ENCODE results near the gene WDR5. TPM values are rescaled to one million over a fixed set of nuclear protein-coding genes. Genes with fewer than 3 reads are reported as not detected.

WDR5 gene
- total and polyA plus RNA-seq, 10 of the 15 experiments (the other 5 are each of a cell fraction or from before 2014, with no cell fraction given) = 1.4 to 43.7 (median 33.2) TPM

GRCh38 chr9:134198791-134199190 lies 62.9 kb downstream of the WDR5 start:
- no peaks in the 10 kb centered on the region for H3K9me3 ChIP-seq (replicated peaks; ENCODE audit: control insufficient read depth, insufficient read depth, low read length)
- no peaks in the 10 kb centered on the region for H4K20me1 ChIP-seq (ENCODE audit: control insufficient read depth, insufficient read depth)
- H3K9ac ChIP-seq (ENCODE audit: control insufficient read depth, insufficient read depth, low read length) = no peak overlapping the region
- H3K4me1 ChIP-seq (ENCODE audit: control insufficient read depth, insufficient read depth, low read length) = no peaks in the 10 kb centered on the region
- no peak overlapping the region for H3K4me2 ChIP-seq (ENCODE audit: control insufficient read depth, insufficient read depth)
- in situ Hi-C loops (cut with MboI) (no loop called here), intact Hi-C loops (cut with micrococcal nuclease; ENCODE audit: unreplicated experiment) (no loop called here)
- no peak overlapping the region for H2AFZ ChIP-seq (ENCODE audit: control insufficient read depth, low read depth, low read length)
- no peak overlapping the region for H3K27ac ChIP-seq (ENCODE audit: control insufficient read depth, insufficient read depth)
- ChIA-PET SMC1A (ENCODE audit: uncharacterized antibody, unreplicated experiment) (no interaction called here), RAD21 (ENCODE audit: unreplicated experiment) (no interaction called here), CTCF (interaction anchor here (0.6 to 1.0 kb wide), 3 partner anchors 244 to 1012 kb away, joined by 3 to 4 read pairs (median 3); no protein-coding TSS in a partner anchor), POLR2A (no interaction called here)
- ATAC-seq (no peak), DNase-seq (ENCODE audit: low read depth, low spot score) (no peak), FAIRE-seq (no peak)
- WGBS (ENCODE audit: insufficient coverage, insufficient replicate concordance, low lambda C conversion rate, missing lambda C conversion rate) = 29% methylated on average over 3 of the region's 3 CpGs
- no peaks in the 10 kb centered on the region for H3K36me3 ChIP-seq (ENCODE audit: control insufficient read depth in 2 of 2, insufficient read depth in 2 of 2, low read length in 1 of 2)
- H3K79me2 ChIP-seq (ENCODE audit: control insufficient read depth, insufficient read depth, low read length) = no peaks in the 10 kb centered on the region
- BruUV-seq (replicated peaks) = no TSS peak
- H3K4me3 ChIP-seq = no peak overlapping the region
- TF ChIP-seq HDAC6 (IDR thresholded peaks at IDR 0.05; ENCODE audit: unreplicated experiment) (no peak), EED (IDR thresholded peaks at IDR 0.05; ENCODE audit: low read depth) (no peak), TARDBP (IDR thresholded peaks at IDR 0.05; ENCODE audit: borderline replicate concordance) (no peak), IRF5 (IDR thresholded peaks at IDR 0.05; ENCODE audit: borderline replicate concordance) (no peak), TCF3 (IDR thresholded peaks at IDR 0.05; ENCODE audit: borderline replicate concordance, insufficient read depth, low read depth, low read length) (no peak)
- peaks cover 0 to under 1% of the 10 kb centered on the region in 2 experiments; a peak in 2 of 4 replicates for H3K27me3 ChIP-seq (replicated peaks in 1 of 2; ENCODE audit: control insufficient read depth in 2 of 2, insufficient read depth in 2 of 2, low read length in 1 of 2)

DNA sequence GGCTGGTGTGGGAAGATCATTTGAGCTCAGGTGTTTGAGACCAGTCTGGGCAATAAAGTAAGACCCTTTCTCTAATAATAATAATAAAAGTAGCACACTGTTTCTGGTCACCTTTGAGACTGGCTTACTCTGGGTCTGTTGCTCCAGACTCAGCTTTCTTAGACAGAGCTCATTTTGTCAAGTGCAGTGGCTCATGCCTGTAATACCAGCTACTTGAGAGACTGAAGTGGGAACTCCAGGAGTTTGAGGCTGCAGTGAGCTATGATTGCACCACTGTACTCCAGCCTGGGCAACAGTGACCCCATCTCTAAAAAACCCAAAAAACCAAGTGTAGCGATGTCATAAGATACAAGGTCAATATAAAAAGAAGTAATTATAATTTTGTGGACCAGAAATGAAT lies 64.8 kb downstream of the WDR5 start:
- H3K4me2 ChIP-seq (ENCODE audit: control insufficient read depth, insufficient read depth) = no peak overlapping the region
- CTCF ChIA-PET = interaction anchor here (0.8 to 1.8 kb wide), 2 partner anchors 10 to 29 kb away, joined by 3 to 4 read pairs; no protein-coding TSS in a partner anchor
- no peaks in the 10 kb centered on the region for H3K9me3 ChIP-seq (replicated peaks; ENCODE audit: control insufficient read depth, insufficient read depth, low read length)
- no TSS peak for BruUV-seq (replicated peaks)
- POLR2A ChIA-PET = no interaction called here
- H2AFZ ChIP-seq (ENCODE audit: control insufficient read depth, low read depth, low read length) = no peak overlapping the region
- peaks cover 0 to 3% of the 10 kb centered on the region in 2 experiments; a peak in 2 of 4 replicates for H3K27me3 ChIP-seq (replicated peaks in 1 of 2; ENCODE audit: control insufficient read depth in 2 of 2, insufficient read depth in 2 of 2, low read length in 1 of 2)
- WGBS (ENCODE audit: insufficient coverage, insufficient replicate concordance, low lambda C conversion rate, missing lambda C conversion rate) = 0% methylated on average over 1 of the region's 1 CpG
- no peaks in the 10 kb centered on the region for H3K79me2 ChIP-seq (ENCODE audit: control insufficient read depth, insufficient read depth, low read length)
- RAD21 ChIA-PET (ENCODE audit: unreplicated experiment) = no interaction called here
- H3K4me3 ChIP-seq = no peak overlapping the region
- H3K4me1 ChIP-seq (ENCODE audit: control insufficient read depth, insufficient read depth, low read length) = no peaks in the 10 kb centered on the region
- ATAC-seq = no peak
- no peaks in the 10 kb centered on the region for H3K36me3 ChIP-seq (ENCODE audit: control insufficient read depth in 2 of 2, insufficient read depth in 2 of 2, low read length in 1 of 2)
- no peaks in the 10 kb centered on the region for H4K20me1 ChIP-seq (ENCODE audit: control insufficient read depth, insufficient read depth)
- no peak overlapping the region for H3K9ac ChIP-seq (ENCODE audit: control insufficient read depth, insufficient read depth, low read length)
- no peak for DNase-seq (ENCODE audit: low read depth, low spot score)
- intact Hi-C loops (cut with micrococcal nuclease; ENCODE audit: unreplicated experiment) = no loop called here
- no peak overlapping the region for H3K27ac ChIP-seq (ENCODE audit: control insufficient read depth, insufficient read depth)
- in situ Hi-C loops (cut with MboI) = no loop called here
- SMC1A ChIA-PET (ENCODE audit: uncharacterized antibody, unreplicated experiment) = interaction anchor here (1.0 kb wide), 1 partner anchor 13 kb away, joined by 3 read pairs; no protein-coding TSS in a partner anchor
- FAIRE-seq = no peak
- TF ChIP-seq GABPA (IDR thresholded peaks at IDR 0.05; ENCODE audit: low read depth) (no peak), SMARCA5 (IDR thresholded peaks at IDR 0.05) (no peak), BACH1 (IDR thresholded peaks at IDR 0.05; ENCODE audit: borderline replicate concordance) (no peak)

All from GM12878 (cell line).